Ovary (tissue), 3 donors: ENCODE data around the gene MRPL55.

ENCODE experiments used
- EP300 ChIP-seq: sonication (generic); formaldehyde crosslinking; IDR thresholded peaks from one replicate; pipeline ENCODE4 v1.6.1; 2017; ENCODE audit warnings: antibody characterized with exemption
- POLR2A ChIP-seq: fragments of 450-650 bp; IDR thresholded peaks from one replicate; pipeline ENCODE4 v1.6.1; 2017; ENCODE audit warnings: antibody characterized with exemption, mild to moderate bottlenecking, moderate library complexity
- TF ChIP-seq, protein P1 (sequence below), 3 donors: fragments of 450-650 bp in 2 of 3; fragments of 200-600 bp in 1 of 3; IDR thresholded peaks; one replicate each; pipeline versions ENCODE4 v1.5.1 to v1.8.0; 2016 to 2022; ENCODE audit warnings: antibody characterized with exemption in 3 of 3, mild to moderate bottlenecking in 1 of 3
- donor health status: DM: no; HTN: no; CAD: no.

DNA sequence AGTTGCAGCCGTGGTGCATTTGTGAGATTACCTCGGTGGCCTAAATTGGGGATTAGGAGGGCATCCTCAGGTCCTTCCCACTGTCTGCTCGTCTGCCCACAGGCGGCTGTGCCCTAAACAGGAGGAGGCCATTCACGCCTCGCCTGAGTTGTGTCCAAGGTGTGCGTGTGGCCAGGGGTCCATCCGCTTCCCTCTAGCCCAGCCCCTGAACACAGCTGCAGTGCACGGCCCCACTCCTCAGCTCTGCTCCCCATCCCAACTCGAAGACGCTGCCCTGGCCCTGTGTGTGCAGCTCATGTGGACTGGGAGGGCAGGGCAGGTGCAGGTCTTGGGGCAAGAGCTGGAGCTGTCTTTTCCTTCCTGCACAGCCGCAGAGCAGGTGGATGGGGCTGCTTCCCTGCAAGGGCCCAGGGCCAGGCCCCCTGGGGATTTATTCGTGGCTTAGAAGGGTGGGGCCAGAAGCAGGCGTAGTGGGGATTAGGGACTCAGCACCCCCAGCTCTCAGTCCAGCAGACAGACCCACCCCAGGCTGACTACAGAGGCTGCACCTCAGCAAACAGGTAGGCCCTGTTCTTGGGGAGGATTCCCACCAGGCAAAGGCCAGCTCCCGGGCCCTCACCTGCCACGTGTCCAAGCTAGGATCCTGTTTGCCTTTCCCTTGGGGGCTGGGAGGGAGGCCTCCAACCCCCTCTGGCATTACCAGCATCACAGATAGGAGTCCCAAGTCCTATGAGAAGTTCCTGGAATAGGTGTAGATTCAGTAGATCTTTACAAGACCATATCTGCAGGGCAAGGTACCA is 35.3 kb upstream of the MRPL55 start:
- TF ChIP-seq, protein P1, sequence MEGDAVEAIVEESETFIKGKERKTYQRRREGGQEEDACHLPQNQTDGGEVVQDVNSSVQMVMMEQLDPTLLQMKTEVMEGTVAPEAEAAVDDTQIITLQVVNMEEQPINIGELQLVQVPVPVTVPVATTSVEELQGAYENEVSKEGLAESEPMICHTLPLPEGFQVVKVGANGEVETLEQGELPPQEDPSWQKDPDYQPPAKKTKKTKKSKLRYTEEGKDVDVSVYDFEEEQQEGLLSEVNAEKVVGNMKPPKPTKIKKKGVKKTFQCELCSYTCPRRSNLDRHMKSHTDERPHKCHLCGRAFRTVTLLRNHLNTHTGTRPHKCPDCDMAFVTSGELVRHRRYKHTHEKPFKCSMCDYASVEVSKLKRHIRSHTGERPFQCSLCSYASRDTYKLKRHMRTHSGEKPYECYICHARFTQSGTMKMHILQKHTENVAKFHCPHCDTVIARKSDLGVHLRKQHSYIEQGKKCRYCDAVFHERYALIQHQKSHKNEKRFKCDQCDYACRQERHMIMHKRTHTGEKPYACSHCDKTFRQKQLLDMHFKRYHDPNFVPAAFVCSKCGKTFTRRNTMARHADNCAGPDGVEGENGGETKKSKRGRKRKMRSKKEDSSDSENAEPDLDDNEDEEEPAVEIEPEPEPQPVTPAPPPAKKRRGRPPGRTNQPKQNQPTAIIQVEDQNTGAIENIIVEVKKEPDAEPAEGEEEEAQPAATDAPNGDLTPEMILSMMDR (IDR thresholded peaks at IDR 0.05), result no peak
- no peak for TF ChIP-seq EP300
- no peak for TF ChIP-seq POLR2A
